Measurements from ENCODE around the gene NRCAM.

Gene NRCAM

GRCh38 chr7:108257954-108258353 lies 198.3 kb downstream of the NRCAM start:
- Histone ChIP-seq H3K9me3 (replicated peaks; ENCODE audit: insufficient read depth, low read length) (no peaks in the 10 kb centered on the region), H2AFZ (ENCODE audit: low read length) (no peak overlapping the region), H3F3A (ENCODE audit: insufficient read depth, low read length) (no peaks in the 10 kb centered on the region), H3K27ac (ENCODE audit: low read length) (no peak overlapping the region), H3K4me3 (ENCODE audit: low read length) (no peak overlapping the region), H3K9ac (ENCODE audit: low read length) (no peak overlapping the region), H3K9me2 (replicated peaks; ENCODE audit: insufficient read depth, low read length) (no peaks in the 10 kb centered on the region), H4K20me1 (ENCODE audit: insufficient read depth, low read length) (no peaks in the 10 kb centered on the region), H3K4me1 (ENCODE audit: low read length) (no peaks in the 10 kb centered on the region), H3K79me2 (ENCODE audit: low read length) (no peaks in the 10 kb centered on the region), H3K36me3 (replicated peaks; ENCODE audit: insufficient read depth, low read length) (no peaks in the 10 kb centered on the region), H3K27me3 (replicated peaks; ENCODE audit: insufficient read depth, low read length) (no peaks in the 10 kb centered on the region), H3K4me2 (ENCODE audit: low read depth, low read length) (no peak overlapping the region)
- no peak for DNase-seq
- TF ChIP-seq EZH2phosphoT487 (IDR thresholded peaks at IDR 0.05; ENCODE audit: low read length) (no peak), EZH2 (optimal IDR thresholded peaks at IDR 0.05; ENCODE audit: low read depth, low read length) (no peak), CTCF (IDR thresholded peaks at IDR 0.05; ENCODE audit: low read length) (no peak)

- no peaks in the 10 kb centered on the region for H3K27me3 ChIP-seq (replicated peaks; ENCODE audit: insufficient read depth, low read length)
- no peaks in the 10 kb centered on the region for H3K9me2 ChIP-seq (replicated peaks; ENCODE audit: insufficient read depth, low read length)
- H3K4me2 ChIP-seq (ENCODE audit: low read depth, low read length), result no peak overlapping the region
- H3F3A ChIP-seq (ENCODE audit: insufficient read depth, low read length), result no peaks in the 10 kb centered on the region
- TF ChIP-seq EZH2 (optimal IDR thresholded peaks at IDR 0.05; ENCODE audit: low read depth, low read length) (no peak), EZH2phosphoT487 (IDR thresholded peaks at IDR 0.05; ENCODE audit: low read length) (no peak), CTCF (IDR thresholded peaks at IDR 0.05; ENCODE audit: low read length) (no peak)
- DNase-seq, result no peak
- H3K9ac ChIP-seq (ENCODE audit: low read length), result no peak overlapping the region
- H3K4me3 ChIP-seq (ENCODE audit: low read length), result no peak overlapping the region
- no peaks in the 10 kb centered on the region for H4K20me1 ChIP-seq (ENCODE audit: insufficient read depth, low read length)
- no peak overlapping the region for H3K27ac ChIP-seq (ENCODE audit: low read length)
- no peaks in the 10 kb centered on the region for H3K79me2 ChIP-seq (ENCODE audit: low read length)
- H3K4me1 ChIP-seq (ENCODE audit: low read length), result no peaks in the 10 kb centered on the region
- no peaks in the 10 kb centered on the region for H3K36me3 ChIP-seq (replicated peaks; ENCODE audit: insufficient read depth, low read length)
- H3K9me3 ChIP-seq (replicated peaks; ENCODE audit: insufficient read depth, low read length), result no peaks in the 10 kb centered on the region
- no peak overlapping the region for H2AFZ ChIP-seq (ENCODE audit: low read length)
Observed at GRCh38 chr7:108254259-108254658, 202.0 kb downstream of the NRCAM start.

- H2AFZ ChIP-seq (ENCODE audit: low read length), result no peak overlapping the region
- DNase-seq, result no peak
Observed at GRCh38 chr7:108253275-108254044, 202.8 kb downstream of the NRCAM start.

More at GRCh38 chr7:108253275-108254044, 202.8 kb downstream of the NRCAM start:
- no peak overlapping the region for H3K27ac ChIP-seq (ENCODE audit: low read length)
- H3K9me3 ChIP-seq (replicated peaks; ENCODE audit: insufficient read depth, low read length), result no peaks in the 10 kb centered on the region
- H3K9ac ChIP-seq (ENCODE audit: low read length), result no peak overlapping the region
- no peaks in the 10 kb centered on the region for H4K20me1 ChIP-seq (ENCODE audit: insufficient read depth, low read length)
- no peaks in the 10 kb centered on the region for H3K36me3 ChIP-seq (replicated peaks; ENCODE audit: insufficient read depth, low read length)
- H3K4me3 ChIP-seq (ENCODE audit: low read length), result no peak overlapping the region
- no peaks in the 10 kb centered on the region for H3K27me3 ChIP-seq (replicated peaks; ENCODE audit: insufficient read depth, low read length)
- no peaks in the 10 kb centered on the region for H3F3A ChIP-seq (ENCODE audit: insufficient read depth, low read length)
- H3K79me2 ChIP-seq (ENCODE audit: low read length), result no peaks in the 10 kb centered on the region
- no peaks in the 10 kb centered on the region for H3K4me1 ChIP-seq (ENCODE audit: low read length)
- H3K9me2 ChIP-seq (replicated peaks; ENCODE audit: insufficient read depth, low read length), result no peaks in the 10 kb centered on the region
- no peak overlapping the region for H3K4me2 ChIP-seq (ENCODE audit: low read depth, low read length)
- TF ChIP-seq EZH2phosphoT487 (IDR thresholded peaks at IDR 0.05; ENCODE audit: low read length) (no peak), EZH2 (optimal IDR thresholded peaks at IDR 0.05; ENCODE audit: low read depth, low read length) (no peak), CTCF (IDR thresholded peaks at IDR 0.05; ENCODE audit: low read length) (no peak)

Data from MM.1S (cell line).